ENCODE measurements around the gene BHLHA9.

The BHLHA9 gene

GRCh38 chr17:1251866-1252608, 18.2 kb upstream of the BHLHA9 start:
- DNase-seq (ENCODE audit: low read depth in 1 of 2, low spot score in 1 of 2): no peak

GRCh38 chr17:1255041-1255440, 15.2 kb upstream of the BHLHA9 start:
- no peak for DNase-seq (ENCODE audit: low read depth in 1 of 2, low spot score in 1 of 2)

- no peak for DNase-seq (ENCODE audit: low read depth in 1 of 2, low spot score in 1 of 2)
Observed at GRCh38 chr17:1256699-1257098, 13.5 kb upstream of the BHLHA9 start.

- DNase-seq (ENCODE audit: low read depth in 1 of 2, low spot score in 1 of 2): no peak
Observed at GRCh38 chr17:1260086-1260769, 10.0 kb upstream of the BHLHA9 start.

- DNase-seq (ENCODE audit: low read depth in 1 of 2, low spot score in 1 of 2): no peak
Observed at GRCh38 chr17:1260770-1261161, 9.5 kb upstream of the BHLHA9 start.

- no peak for DNase-seq (ENCODE audit: low read depth in 1 of 2, low spot score in 1 of 2)
Observed at GRCh38 chr17:1264196-1264595, 6.0 kb upstream of the BHLHA9 start.

GRCh38 chr17:1267471-1267943, 2.7 kb upstream of the BHLHA9 start:
- DNase-seq (ENCODE audit: low read depth in 1 of 2, low spot score in 1 of 2): no peak

GRCh38 chr17:1271030-1271423, 783 bp downstream of the BHLHA9 start:
- DNase-seq (ENCODE audit: low read depth in 1 of 2, low spot score in 1 of 2): no peak

- DNase-seq (ENCODE audit: low read depth in 1 of 2, low spot score in 1 of 2): no peak
Observed at GRCh38 chr17:1271441-1271840, 1.2 kb downstream of the BHLHA9 start.

GRCh38 chr17:1272701-1273100, 2.5 kb downstream of the BHLHA9 start:
- DNase-seq (ENCODE audit: low read depth in 1 of 2, low spot score in 1 of 2): no peak

GRCh38 chr17:1273492-1274244, 3.4 kb downstream of the BHLHA9 start:
- no peak for DNase-seq (ENCODE audit: low read depth in 1 of 2, low spot score in 1 of 2)

- no peak for DNase-seq (ENCODE audit: low read depth in 1 of 2, low spot score in 1 of 2)
Observed at GRCh38 chr17:1274245-1274608, 4.0 kb downstream of the BHLHA9 start.

- DNase-seq (ENCODE audit: low read depth in 1 of 2, low spot score in 1 of 2): no peak
Observed at GRCh38 chr17:1275205-1275961, 5.1 kb downstream of the BHLHA9 start.

GRCh38 chr17:1275962-1276736, 5.9 kb downstream of the BHLHA9 start:
- peak; percentile 52 to 62 for DNase-seq (ENCODE audit: low read depth in 1 of 2, low spot score in 1 of 2)

GRCh38 chr17:1280652-1281051, 10.4 kb downstream of the BHLHA9 start:
- no peak for DNase-seq (ENCODE audit: low read depth in 1 of 2, low spot score in 1 of 2)

GRCh38 chr17:1286379-1287106, 16.3 kb downstream of the BHLHA9 start:
- no peak for DNase-seq (ENCODE audit: low read depth in 1 of 2, low spot score in 1 of 2)

GRCh38 chr17:1289695-1290094, 19.5 kb downstream of the BHLHA9 start:
- no peak for DNase-seq (ENCODE audit: low read depth in 1 of 2, low spot score in 1 of 2)

- no peak for DNase-seq (ENCODE audit: low read depth in 1 of 2, low spot score in 1 of 2)
Observed at GRCh38 chr17:1290676-1291075, 20.4 kb downstream of the BHLHA9 start.

GRCh38 chr17:1294157-1294717, 24.0 kb downstream of the BHLHA9 start:
- peak; percentile 19 to 60 for DNase-seq (ENCODE audit: low read depth in 1 of 2, low spot score in 1 of 2)

All from stimulated activated CD4-positive, alpha-beta T cell treated with anti-CD3 and anti-CD28 coated beads, Interleukin-15, amount 100 ng/mL, for 1 hour (primary cell).